PC-9 (cell line): ENCODE measurements around the gene MADD.

Experiments used
- CTCF ChIP-seq: fragments of 200-600 bp; sonication (generic); conservative IDR thresholded peaks from 2 replicates; pipeline ENCODE4 v1.6.1; 2017; ENCODE audit warnings: mixed run types, antibody characterized with exemption, mild to moderate bottlenecking, moderate library complexity
- EZH2 ChIP-seq: fragments of 200-600 bp; sonication (generic); IDR thresholded peaks from 2 replicates; pipeline ENCODE4 v1.8.0; 2017; ENCODE audit warnings: antibody characterized with exemption, low read depth

- TF ChIP-seq CTCF (no peak), EZH2 (no peak)
Observed at GRCh38 chr11:47289856-47290255, 19.9 kb downstream of the MADD start.
